HepG2 (cell line): Measurements from ENCODE around the gene SLC27A1. TPM values are rescaled to one million over a fixed set of nuclear protein-coding genes. Genes with fewer than 3 reads are reported as not detected.
A peak's percentile ranks its signal among the peaks of the same experiment; 100 is the strongest.

Experiments used
- ADNP ChIP-seq: sonication (generic); formaldehyde crosslinking; IDR thresholded peaks from 2 replicates; pipeline ENCODE4 v1.4.0; 2020; ENCODE audit warnings: missing genetic modification reagents
- ARID5B ChIP-seq: IDR thresholded peaks from 2 replicates; pipeline ENCODE4 v1.4.0; 2020; ENCODE audit warnings: mild to moderate bottlenecking, missing genetic modification reagents
- HMGA1 ChIP-seq: sonication (generic); formaldehyde crosslinking; conservative IDR thresholded peaks from 2 replicates; pipeline ENCODE4 v1.4.0; 2020; ENCODE audit warnings: missing genetic modification reagents
- MIER3 ChIP-seq: IDR thresholded peaks from 2 replicates; pipeline ENCODE4 v1.6.1; 2016; ENCODE audit warnings: missing compliant biosample characterization, borderline replicate concordance
- NR1H2 ChIP-seq: sonication (generic); formaldehyde crosslinking; IDR thresholded peaks from 2 replicates; pipeline ENCODE4 v1.8.1; 2022; ENCODE audit warnings: low read depth, missing genetic modification reagents, borderline replicate concordance
- POLR2G ChIP-seq: fragments of 200-400 bp; formaldehyde crosslinking; IDR thresholded peaks from 2 replicates; pipeline ENCODE4 v1.6.1; 2018; ENCODE audit warnings: mild to moderate bottlenecking, low read depth, low read length, moderate library complexity
- RNF219 ChIP-seq: sonication (generic); formaldehyde crosslinking; IDR thresholded peaks from 2 replicates; pipeline ENCODE4 v1.5.0; 2020; ENCODE audit warnings: mild to moderate bottlenecking, missing genetic modification reagents
- STAT5B ChIP-seq: sonication (generic); formaldehyde crosslinking; IDR thresholded peaks from 2 replicates; pipeline ENCODE4 v1.4.0; 2020; ENCODE audit warnings: missing genetic modification reagents
- TARDBP ChIP-seq: sonication (generic); formaldehyde crosslinking; IDR thresholded peaks from 2 replicates; pipeline ENCODE4 v1.8.0; 2022; ENCODE audit warnings: mild to moderate bottlenecking, missing genetic modification reagents
- TERF1 ChIP-seq: sonication (generic); formaldehyde crosslinking; IDR thresholded peaks from 2 replicates; pipeline ENCODE4 v1.8.0; 2022; ENCODE audit warnings: mild to moderate bottlenecking, missing genetic modification reagents, moderate library complexity
- XRCC5 ChIP-seq: fragments of 200-400 bp; formaldehyde crosslinking; optimal IDR thresholded peaks from 2 replicates; pipeline ENCODE3; 2017; ENCODE audit warnings: mild to moderate bottlenecking, low read length
- ZBTB20 ChIP-seq: sonication (generic); formaldehyde crosslinking; IDR thresholded peaks from 2 replicates; pipeline ENCODE4 v1.8.1; 2023; ENCODE audit warnings: missing genetic modification reagents, low read depth, mild to moderate bottlenecking, borderline replicate concordance
- ZFP82 ChIP-seq: sonication (generic); formaldehyde crosslinking; IDR thresholded peaks from 2 replicates; pipeline ENCODE4 v1.5.1; 2020; ENCODE audit warnings: mild to moderate bottlenecking, missing genetic modification reagents, borderline replicate concordance
- ZMYM2 ChIP-seq: sonication (generic); formaldehyde crosslinking; IDR thresholded peaks from 2 replicates; pipeline ENCODE4 v1.8.0; 2022; ENCODE audit warnings: mild to moderate bottlenecking, missing genetic modification reagents
- ZNF260 ChIP-seq: sonication (generic); formaldehyde crosslinking; IDR thresholded peaks from 2 replicates; pipeline ENCODE4 v1.4.0; 2020; ENCODE audit warnings: missing genetic modification reagents, low read depth, mild to moderate bottlenecking, borderline replicate concordance
- ZNF276 ChIP-seq: sonication (generic); formaldehyde crosslinking; IDR thresholded peaks from 2 replicates; pipeline ENCODE4 v1.4.0; 2020; ENCODE audit warnings: mild to moderate bottlenecking, low read depth, missing genetic modification reagents
- ZNF335 ChIP-seq: sonication (generic); formaldehyde crosslinking; IDR thresholded peaks from 2 replicates; pipeline ENCODE4 v1.4.0; 2020; ENCODE audit warnings: missing genetic modification reagents
- ZNF572 ChIP-seq: sonication (generic); formaldehyde crosslinking; IDR thresholded peaks from 2 replicates; pipeline ENCODE4 v1.5.1; 2020; ENCODE audit warnings: mild to moderate bottlenecking, missing genetic modification reagents
- ZNF772 ChIP-seq: sonication (generic); formaldehyde crosslinking; IDR thresholded peaks from 2 replicates; pipeline ENCODE4 v1.5.0; 2020; ENCODE audit warnings: mild to moderate bottlenecking, missing genetic modification reagents
- ZNF777 ChIP-seq: sonication (generic); formaldehyde crosslinking; IDR thresholded peaks from 2 replicates; pipeline ENCODE4 v1.4.0; 2020; ENCODE audit warnings: missing genetic modification reagents
- polyA plus RNA-seq, 8 experiments: library from polyadenylated mRNA; depleted of rRNA in 3 of 8; stranded (reverse) in 7 of 8; unstranded in 1 of 8; fragments of >200 nt; fragmentation: Illumina TruSeq in 4 of 8; extraction: Trizol in 4 of 8; gene quantifications; 2 replicates each; pipeline versions ENCODE4 v1.2.1 to v1.2.3, GENCODE V29; 2011 to 2016; ENCODE audit warnings: low read depth in 4 of 8, missing spikeins in 1 of 8, mixed read lengths in 1 of 8; ENCODE audit not compliant: insufficient read depth in 1 of 8
- total RNA-seq, 5 experiments: library from RNA; depleted of rRNA; stranded (reverse); fragments of >200 nt; fragmentation: Illumina TruSeq; extraction: Trizol; gene quantifications; 2 replicates each; pipeline ENCODE4 v1.2.3, GENCODE V29; 2016; ENCODE audit warnings: low read depth in 1 of 5

The SLC27A1 gene
- total and polyA plus RNA-seq, 2 of the 13 experiments (the other 11 are each of a cell fraction or from before 2014, with no cell fraction given): 4.1 to 8.8 TPM

GRCh38 chr19:17539238-17540117, 69.2 kb downstream of the SLC27A1 start (continued):
- TF ChIP-seq ARID5B (CRISPR knock-in tag) (no peak), ZNF572 (CRISPR knock-in tag) (no peak), TARDBP (CRISPR knock-in tag) (peak; percentile 62; the same call in 1 of the 2 replicates), RNF219 (no peak), ZNF772 (CRISPR knock-in tag) (no peak; the same call in 1 of the 2 replicates), ZNF276 (CRISPR knock-in tag) (peak; percentile 66; the same call in 1 of the 2 replicates), ZMYM2 (CRISPR knock-in tag) (no peak), ZNF260 (CRISPR knock-in tag) (no peak), NR1H2 (CRISPR knock-in tag) (no peak), POLR2G (no peak), HMGA1 (CRISPR knock-in tag) (no peak), XRCC5 (peak; percentile 55), ZBTB20 (CRISPR knock-in tag) (peak; percentile 46; the same call in 1 of the 2 replicates), ADNP (CRISPR knock-in tag) (no peak), STAT5B (CRISPR knock-in tag) (peak; percentile 83; the same call in 1 of the 2 replicates), ZNF777 (peak; percentile 73; the same call in 1 of the 2 replicates), ZNF335 (CRISPR knock-in tag) (no peak), ZFP82 (CRISPR knock-in tag) (no peak), MIER3 (CRISPR knock-in tag) (no peak), TERF1 (CRISPR knock-in tag) (no peak)
